A204.1 (cell line): Measurements from ENCODE around the gene ODAD3.

ENCODE experiments used
- FAIRE-seq: peaks from 2 replicates; lab custom pipeline; 2012; peaks lifted over from hg19 to GRCh38; lab: Jason Lieb, UNC

The ODAD3 gene

DNA sequence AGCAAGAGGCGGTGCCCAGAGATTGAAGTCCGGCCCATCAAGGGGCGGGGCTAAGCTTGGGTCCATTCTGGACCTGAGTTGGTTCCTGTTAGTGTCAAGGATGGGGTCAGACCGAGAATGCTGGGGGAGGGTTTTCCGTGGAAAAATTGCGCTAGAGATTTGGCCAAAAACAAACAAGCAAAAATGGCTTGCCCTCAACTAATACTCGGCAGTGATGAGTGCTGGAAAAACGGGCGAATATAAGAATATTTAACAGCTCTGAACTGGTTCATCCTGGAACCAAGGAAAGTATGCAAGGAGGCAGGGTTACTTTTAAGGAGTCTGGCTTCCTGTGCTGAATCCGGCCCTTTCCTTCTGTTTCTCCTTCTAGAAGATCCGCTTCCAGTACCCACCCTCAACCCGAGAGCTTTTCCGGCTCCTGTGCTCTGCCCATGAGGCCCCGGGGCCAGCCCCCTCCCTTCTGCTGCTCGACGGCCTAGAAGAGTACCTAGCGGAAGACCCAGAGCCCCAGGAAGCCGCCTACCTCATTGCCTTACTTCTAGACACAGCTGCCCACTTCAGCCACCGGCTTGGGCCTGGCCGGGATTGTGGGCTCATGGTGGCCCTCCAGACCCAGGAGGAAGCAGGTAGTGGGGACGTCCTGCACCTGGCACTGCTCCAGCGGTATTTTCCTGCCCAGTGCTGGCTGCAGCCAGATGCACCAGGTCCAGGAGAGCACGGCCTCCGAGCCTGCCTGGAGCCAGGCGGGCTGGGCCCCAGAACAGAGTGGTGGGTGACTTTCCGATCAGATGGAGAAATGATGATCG, 59.6 kb downstream of the ODAD3 start:
- FAIRE-seq, result no peak

DNA sequence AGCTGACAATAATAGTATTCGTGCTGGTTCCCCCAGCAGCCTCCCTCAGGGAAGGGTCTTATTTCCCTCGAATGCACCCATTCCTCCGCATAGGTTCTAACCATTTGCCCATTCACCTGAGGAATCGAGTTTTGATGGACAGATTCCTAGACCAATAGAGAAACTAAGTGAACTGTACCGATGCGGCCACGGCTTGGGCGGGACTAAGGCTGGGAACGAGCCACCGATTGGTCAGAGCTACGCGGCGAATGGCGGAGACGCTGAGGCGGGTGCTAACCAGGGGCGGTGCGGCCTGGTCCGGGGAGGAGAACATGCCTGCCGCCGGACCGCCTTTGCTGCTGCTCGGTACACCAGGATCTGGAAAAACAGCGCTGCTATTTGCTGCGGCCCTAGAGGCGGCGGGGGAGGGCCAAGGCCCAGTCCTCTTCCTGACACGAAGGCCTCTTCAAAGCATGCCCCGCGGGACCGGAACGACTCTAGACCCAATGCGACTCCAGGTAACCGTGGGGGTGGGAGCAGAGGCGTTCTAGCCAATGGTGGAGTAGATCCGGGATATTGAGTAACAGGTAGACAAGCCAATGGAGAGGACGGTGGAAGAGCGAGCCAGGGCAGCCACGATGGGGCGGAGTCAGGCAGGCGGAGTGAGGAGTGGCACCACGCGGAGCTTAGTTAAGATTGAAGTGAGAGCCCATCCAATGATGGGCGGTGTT, 60.3 kb downstream of the ODAD3 start, which contains the start of gene SWSAP1:
Gene SWSAP1, plus strand, starts transcription at position 234 of the 710 bp plus-strand sequence. Its CDS starts 15 bp downstream, at position 249.
- FAIRE-seq, result peak; percentile 98

DNA sequence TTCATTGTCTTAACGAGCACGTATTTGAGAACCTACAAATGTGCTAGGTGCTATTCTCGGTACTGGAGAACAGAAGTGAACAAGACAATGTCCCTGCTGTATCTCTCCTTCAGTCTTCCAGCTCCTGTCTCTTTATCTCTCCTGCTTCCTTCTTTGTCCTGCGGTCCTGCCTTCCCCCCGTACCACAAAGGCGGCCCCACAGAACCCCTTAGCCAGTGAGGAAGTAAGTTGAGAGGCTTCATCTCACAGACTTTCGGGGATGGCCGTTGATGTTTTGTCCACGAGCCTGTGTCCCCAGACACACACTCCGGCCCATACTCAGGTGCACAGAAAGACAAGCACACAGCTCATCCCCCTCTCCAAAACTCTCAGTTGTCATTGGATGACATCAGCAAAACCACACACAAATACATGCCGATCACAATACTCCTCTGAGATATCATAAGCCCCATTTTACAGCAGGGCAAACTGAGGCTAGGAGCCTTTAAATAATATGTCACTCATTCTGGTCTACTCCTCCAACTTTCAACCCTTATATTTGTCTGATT, 61.0 kb downstream of the ODAD3 start:
- no peak for FAIRE-seq

DNA sequence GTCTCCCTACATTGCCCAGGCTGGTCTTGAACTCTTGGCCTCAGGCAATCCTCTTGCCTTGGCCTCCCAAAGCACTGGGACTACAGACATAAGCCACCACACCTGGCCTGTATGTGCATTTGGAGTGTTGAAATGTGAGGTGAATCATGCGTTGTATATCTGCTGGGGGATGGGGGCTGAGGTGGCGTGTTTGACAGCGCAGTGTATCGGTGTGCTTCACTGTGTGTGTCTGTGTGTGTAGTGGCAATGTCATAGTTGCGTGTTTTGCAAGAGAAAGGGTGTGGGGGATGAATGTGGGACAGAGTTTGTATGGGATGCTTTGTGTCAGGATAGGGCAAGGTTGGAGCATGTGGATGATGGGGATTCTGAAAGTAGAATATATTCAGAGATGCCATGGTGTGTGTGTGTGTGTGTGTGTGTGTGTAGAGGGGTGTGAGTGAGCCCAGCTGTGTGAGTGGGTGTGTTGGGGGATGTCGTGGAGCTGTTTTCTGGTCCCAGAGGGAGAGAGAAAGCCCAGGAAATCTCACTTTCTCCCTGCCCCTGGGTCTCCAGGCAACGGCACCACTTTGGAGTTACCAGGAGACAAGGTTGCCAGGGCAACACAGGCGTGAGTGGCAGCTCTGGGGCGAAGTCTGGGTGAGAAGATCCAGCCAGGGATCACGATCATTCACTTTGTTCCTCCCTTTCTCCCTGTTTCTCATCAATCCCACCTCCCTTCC, 61.6 kb downstream of the ODAD3 start:
- no peak for FAIRE-seq

DNA sequence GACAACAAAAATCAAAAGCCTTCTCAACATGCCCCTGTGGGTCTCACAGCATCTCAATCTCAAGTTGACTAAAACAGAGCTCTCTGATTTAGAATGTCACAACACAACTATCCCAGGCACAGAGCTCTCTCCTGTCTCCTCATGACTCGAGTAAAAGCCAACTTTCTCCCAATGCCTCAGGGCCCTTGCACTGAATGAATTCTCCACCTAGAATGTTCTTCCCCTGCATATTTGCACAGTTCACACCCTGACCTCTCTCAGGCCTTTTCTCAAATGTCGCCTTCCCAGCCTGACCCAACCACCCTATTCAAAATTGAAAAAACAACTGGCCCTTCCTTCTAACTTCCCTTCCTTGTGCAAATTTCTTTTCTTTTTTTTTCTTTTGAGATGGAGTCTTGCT, 64.2 kb downstream of the ODAD3 start:
- no peak for FAIRE-seq
